PC-9 (cell line): ENCODE measurements around the gene PDIA5. TPM values are rescaled to one million over a fixed set of nuclear protein-coding genes. Genes with fewer than 3 reads are reported as not detected.

Source experiments
- BruUV-seq: library from RNA; stranded (reverse); fragments of 400-500 nt; replicated peaks from 2 replicates; lab custom pipeline; 2021; lab: Mats Ljungman, UMichigan
- CTCF ChIA-PET: fragments of 300-600 bp; sonication (Branson Sonifier 250); formaldehyde crosslinking; loops from one replicate; lab custom pipeline; 2022; ENCODE audit warnings: antibody characterized with exemption; lab: Charles Lee
- POLR2A ChIA-PET: fragments of 300-600 bp; sonication (Branson Sonifier 250); formaldehyde crosslinking; loops from one replicate; lab custom pipeline; 2022; ENCODE audit warnings: antibody characterized with exemption; ENCODE audit not compliant: unreplicated experiment; lab: Charles Lee
- DNase-seq, 2 experiments: peaks; one replicate each; pipeline versions ENCODE4 v3.0.0 to v3.0.0-alpha.2; 2015 to 2022; ENCODE audit warnings: mixed read lengths in 1 of 2
- H2AFZ ChIP-seq: fragments of 200-600 bp; sonication (generic); 2 replicates; pipeline ENCODE4 v1.8.1; 2017; ENCODE audit warnings: antibody characterized with exemption
- H3F3A ChIP-seq: fragments of 200-600 bp; sonication (generic); 2 replicates; pipeline ENCODE4 v1.8.1; 2017; ENCODE audit warnings: antibody characterized with exemption, mild to moderate bottlenecking, low read depth; ENCODE audit not compliant: insufficient read depth
- H3K27ac ChIP-seq: fragments of 200-600 bp; sonication (generic); 2 replicates; pipeline ENCODE4 v1.6.1; 2016; ENCODE audit warnings: mixed run types
- H3K27me3 ChIP-seq: fragments of 200-600 bp; sonication (generic); 2 replicates; pipeline ENCODE4 v1.6.1; 2016; ENCODE audit warnings: low read depth, mixed run types; ENCODE audit not compliant: insufficient read depth
- H3K36me3 ChIP-seq: fragments of 200-600 bp; sonication (generic); 2 replicates; pipeline ENCODE4 v1.6.1; 2016; ENCODE audit warnings: low read depth, mixed run types
- H3K4me1 ChIP-seq: fragments of 200-600 bp; sonication (generic); replicated peaks from 2 replicates; pipeline ENCODE4 v1.6.1; 2016; ENCODE audit warnings: mixed run types; ENCODE audit not compliant: insufficient read depth
- H3K4me2 ChIP-seq: fragments of 200-600 bp; sonication (generic); 2 replicates; pipeline ENCODE4 v1.6.1; 2017; ENCODE audit warnings: mixed run types
- H3K4me3 ChIP-seq: fragments of 200-600 bp; sonication (generic); 2 replicates; pipeline ENCODE4 v1.6.1; 2016; ENCODE audit warnings: mixed run types
- H3K79me2 ChIP-seq: fragments of 200-600 bp; sonication (generic); 2 replicates; pipeline ENCODE4 v1.6.1; 2017; ENCODE audit warnings: low read depth, mixed run types
- H3K9me2 ChIP-seq: fragments of 200-600 bp; sonication (generic); 2 replicates; pipeline ENCODE4 v1.8.1; 2017; ENCODE audit warnings: mild to moderate bottlenecking; ENCODE audit not compliant: insufficient read depth
- H3K9me3 ChIP-seq: fragments of 200-600 bp; sonication (generic); 2 replicates; pipeline ENCODE4 v1.8.1; 2016; ENCODE audit warnings: low read depth; ENCODE audit not compliant: insufficient read depth
- H4K20me1 ChIP-seq: fragments of 200-600 bp; sonication (generic); 2 replicates; pipeline ENCODE4 v1.8.1; 2017; ENCODE audit not compliant: insufficient read depth
- EZH2 ChIP-seq: fragments of 200-600 bp; sonication (generic); IDR thresholded peaks from 2 replicates; pipeline ENCODE4 v1.8.0; 2017; ENCODE audit warnings: antibody characterized with exemption, low read depth
- intact Hi-C: fragments of 100-400 bp; cut with micrococcal nuclease; formaldehyde crosslinking; loops from one replicate; pipeline ENCODE4 v1.10.0; 2022; ENCODE audit not compliant: unreplicated experiment
- total RNA-seq: library from RNA; stranded (reverse); gene quantifications from 2 replicates; pipeline ENCODE4 v1.2.3, GENCODE V29; 2021
- TF ChIP-seq, protein P1 (sequence below): fragments of 200-600 bp; sonication (generic); conservative IDR thresholded peaks from 2 replicates; pipeline ENCODE4 v1.6.1; 2017; ENCODE audit warnings: mixed run types, antibody characterized with exemption, mild to moderate bottlenecking, moderate library complexity

Gene PDIA5
- total RNA-seq, 1 experiment from 2014 or later, result 31.7 TPM

DNA sequence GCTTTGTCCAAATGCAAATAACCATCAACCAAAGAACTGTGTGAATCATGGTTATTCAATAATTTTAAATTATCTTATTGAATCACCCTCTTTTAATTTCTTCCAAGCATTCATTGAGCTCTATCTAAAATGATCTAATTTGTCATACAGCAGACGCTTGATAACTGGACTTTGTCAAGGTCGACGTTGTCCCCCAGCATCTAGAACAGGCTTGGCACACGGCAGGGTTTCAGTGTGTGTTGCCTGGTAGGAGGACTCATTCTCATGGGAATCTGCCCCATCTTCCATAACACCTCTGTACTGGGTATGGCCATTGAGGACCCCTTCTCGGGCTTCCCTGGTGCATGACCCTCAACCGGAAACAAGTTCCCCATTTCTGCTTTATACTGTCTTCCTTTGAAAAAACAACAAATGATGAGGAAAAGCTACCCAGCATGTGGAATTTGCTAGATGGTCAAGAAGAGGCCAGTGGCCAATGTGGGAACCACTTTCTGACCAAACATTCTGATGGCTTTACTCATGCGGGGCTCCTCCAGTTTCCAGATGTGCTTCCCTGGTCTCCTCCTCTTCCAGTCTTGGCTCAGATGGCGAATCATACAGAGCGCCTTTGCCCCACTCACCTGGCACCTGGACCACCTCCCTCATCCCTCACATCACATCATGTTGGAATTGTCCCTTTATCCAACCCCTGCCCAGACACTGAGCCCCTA lies 93.3 kb downstream of the PDIA5 start:
- no peak overlapping the region for H3K27ac ChIP-seq
- no peaks in the 10 kb centered on the region for H3F3A ChIP-seq
- H4K20me1 ChIP-seq, result no peaks in the 10 kb centered on the region
- TF ChIP-seq, protein P1, sequence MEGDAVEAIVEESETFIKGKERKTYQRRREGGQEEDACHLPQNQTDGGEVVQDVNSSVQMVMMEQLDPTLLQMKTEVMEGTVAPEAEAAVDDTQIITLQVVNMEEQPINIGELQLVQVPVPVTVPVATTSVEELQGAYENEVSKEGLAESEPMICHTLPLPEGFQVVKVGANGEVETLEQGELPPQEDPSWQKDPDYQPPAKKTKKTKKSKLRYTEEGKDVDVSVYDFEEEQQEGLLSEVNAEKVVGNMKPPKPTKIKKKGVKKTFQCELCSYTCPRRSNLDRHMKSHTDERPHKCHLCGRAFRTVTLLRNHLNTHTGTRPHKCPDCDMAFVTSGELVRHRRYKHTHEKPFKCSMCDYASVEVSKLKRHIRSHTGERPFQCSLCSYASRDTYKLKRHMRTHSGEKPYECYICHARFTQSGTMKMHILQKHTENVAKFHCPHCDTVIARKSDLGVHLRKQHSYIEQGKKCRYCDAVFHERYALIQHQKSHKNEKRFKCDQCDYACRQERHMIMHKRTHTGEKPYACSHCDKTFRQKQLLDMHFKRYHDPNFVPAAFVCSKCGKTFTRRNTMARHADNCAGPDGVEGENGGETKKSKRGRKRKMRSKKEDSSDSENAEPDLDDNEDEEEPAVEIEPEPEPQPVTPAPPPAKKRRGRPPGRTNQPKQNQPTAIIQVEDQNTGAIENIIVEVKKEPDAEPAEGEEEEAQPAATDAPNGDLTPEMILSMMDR, result no peak
- TF ChIP-seq EZH2, result no peak
- no peaks in the 10 kb centered on the region for H3K9me2 ChIP-seq
- no peaks in the 10 kb centered on the region for H3K27me3 ChIP-seq
- H3K36me3 ChIP-seq, result 0 out of 2 replicates have a peak, but pooled peaks cover 5% of the 10 kb centered on the region
- H2AFZ ChIP-seq, result no peak overlapping the region
- POLR2A ChIA-PET, result no interaction called here
- H3K9me3 ChIP-seq, result no peaks in the 10 kb centered on the region
- H3K4me2 ChIP-seq, result no peak overlapping the region
- no peaks in the 10 kb centered on the region for H3K79me2 ChIP-seq
- H3K4me1 ChIP-seq, result no peaks in the 10 kb centered on the region
- intact Hi-C loops, result no loop called here
- BruUV-seq, result no TSS peak
- H3K4me3 ChIP-seq, result no peak overlapping the region
- DNase-seq, result no peak
- CTCF ChIA-PET, result no interaction called here

- ChIA-PET POLR2A (no interaction called here), CTCF (no interaction called here)
- no peak overlapping the region for H3K27ac ChIP-seq
- BruUV-seq, result no TSS peak
- no peak overlapping the region for H3K4me3 ChIP-seq
- H3K4me1 ChIP-seq, result no peaks in the 10 kb centered on the region
- TF ChIP-seq EZH2, result no peak
- TF ChIP-seq, protein P1, result no peak; the same call in 1 of the 2 replicates
- intact Hi-C loops, result no loop called here
- 0 out of 2 replicates have a peak, but pooled peaks cover 6% of the 10 kb centered on the region for H3K36me3 ChIP-seq
- no peak overlapping the region for H3K4me2 ChIP-seq
- no peak for DNase-seq
- no peaks in the 10 kb centered on the region for H3K27me3 ChIP-seq
- no peak overlapping the region for H2AFZ ChIP-seq
- no peaks in the 10 kb centered on the region for H4K20me1 ChIP-seq
- H3K9me3 ChIP-seq, result no peaks in the 10 kb centered on the region
- H3K79me2 ChIP-seq, result no peaks in the 10 kb centered on the region
- H3K9me2 ChIP-seq, result no peaks in the 10 kb centered on the region
- no peaks in the 10 kb centered on the region for H3F3A ChIP-seq
Measured at GRCh38 chr3:123161167-123161566, 94.3 kb downstream of the PDIA5 start.

DNA sequence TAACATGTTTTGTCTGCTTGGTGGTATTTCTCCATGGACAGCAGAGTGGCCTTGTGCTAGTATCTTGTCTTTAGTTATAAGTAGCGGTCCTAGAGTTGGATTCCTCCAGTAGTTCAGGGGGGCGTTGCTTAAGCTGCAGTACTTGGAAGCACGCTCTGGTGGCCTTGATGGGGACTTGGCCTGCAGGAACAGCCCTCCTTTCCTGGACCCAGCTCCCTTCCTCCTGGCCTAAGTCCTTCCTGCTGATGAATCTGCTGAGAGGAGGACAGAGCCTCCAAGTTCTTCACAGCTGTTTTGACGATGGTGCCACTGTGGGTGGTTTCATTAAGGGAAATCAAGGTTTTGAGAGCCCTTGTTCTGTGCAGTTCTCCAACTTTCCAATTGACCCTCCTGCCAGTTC lies 96.3 kb downstream of the PDIA5 start:
- Histone ChIP-seq H3K4me2 (no peak overlapping the region), H2AFZ (no peak overlapping the region), H4K20me1 (no peaks in the 10 kb centered on the region), H3K4me1 (no peaks in the 10 kb centered on the region), H3K79me2 (no peaks in the 10 kb centered on the region), H3K9me3 (no peaks in the 10 kb centered on the region), H3K27me3 (no peaks in the 10 kb centered on the region), H3K9me2 (no peaks in the 10 kb centered on the region), H3F3A (no peaks in the 10 kb centered on the region), H3K27ac (no peak overlapping the region), H3K4me3 (no peak overlapping the region), H3K36me3 (0 out of 2 replicates have a peak, but pooled peaks cover 6% of the 10 kb centered on the region)
- no TSS peak for BruUV-seq
- TF ChIP-seq EZH2, result no peak
- intact Hi-C loops, result no loop called here
- POLR2A ChIA-PET, result no interaction called here
- no peak for DNase-seq
- CTCF ChIA-PET, result no interaction called here
